ENCODE results near the gene TIGD2. TPM values are rescaled to one million over a fixed set of nuclear protein-coding genes. Genes with fewer than 3 reads are reported as not detected.

Gene TIGD2
- total and polyA plus RNA-seq, 4 experiments from 2014 or later, result 2.1 to 7.1 (median 5.2) TPM

- no peak for DNase-seq
- H3K4me3 Mint-ChIP-seq, result no peak overlapping the region
- H3K27me3 Mint-ChIP-seq, result no peaks in the 10 kb centered on the region
- no peak overlapping the region for H3K27ac Mint-ChIP-seq
- peaks cover 0 to 3% (median 0%) of the 10 kb centered on the region in 4 donors for H3K4me1 Mint-ChIP-seq
- peaks cover 2 to 3% of the 10 kb centered on the region in 2 donors for H3K36me3 Mint-ChIP-seq
- no peak overlapping the region for H3K27ac ChIP-seq (ENCODE audit: low read depth, low read length)
- H3K4me3 ChIP-seq (ENCODE audit: low read length in 2 of 2), result no peak overlapping the region
- no peaks in the 10 kb centered on the region for H3K27me3 ChIP-seq (ENCODE audit: insufficient read depth, low read length)
- POLR2A ChIA-PET (ENCODE audit: partially characterized antibody), result no interaction called here
- CTCF ChIA-PET (ENCODE audit: partially characterized antibody), result no interaction called here
- intact Hi-C loops (cut with micrococcal nuclease), result no loop called here
- no peaks in the 10 kb centered on the region for H3K36me3 ChIP-seq (ENCODE audit: insufficient read depth, low read length)
- peaks cover 3 to 33% (median 27%) of the 10 kb centered on the region in 8 donors for H3K9me3 Mint-ChIP-seq
- H3K9me3 ChIP-seq (ENCODE audit: control insufficient read depth in 1 of 2, low read length in 2 of 2), result peaks cover 0 to 4% of the 10 kb centered on the region in 2 donors
- H3K4me1 ChIP-seq (ENCODE audit: insufficient read depth, low read length), result no peaks in the 10 kb centered on the region
Observed at GRCh38 chr4:89077761-89078160, 33.6 kb upstream of the TIGD2 start.

- Mint-ChIP-seq H3K27ac (no peak overlapping the region), H3K9me3 (peaks cover 3 to 33% (median 27%) of the 10 kb centered on the region in 8 donors), H3K27me3 (no peaks in the 10 kb centered on the region), H3K36me3 (peaks cover 2 to 3% of the 10 kb centered on the region in 2 donors), H3K4me3 (no peak overlapping the region), H3K4me1 (peaks cover 0 to 3% (median 0%) of the 10 kb centered on the region in 4 donors)
- intact Hi-C loops (cut with micrococcal nuclease), result no loop called here
- Histone ChIP-seq H3K4me3 (ENCODE audit: low read length in 2 of 2) (no peak overlapping the region), H3K27me3 (ENCODE audit: insufficient read depth, low read length) (no peaks in the 10 kb centered on the region), H3K36me3 (ENCODE audit: insufficient read depth, low read length) (no peaks in the 10 kb centered on the region), H3K27ac (ENCODE audit: low read depth, low read length) (no peak overlapping the region), H3K4me1 (ENCODE audit: insufficient read depth, low read length) (no peaks in the 10 kb centered on the region), H3K9me3 (ENCODE audit: control insufficient read depth in 1 of 2, low read length in 2 of 2) (peaks cover 0 to 4% of the 10 kb centered on the region in 2 donors)
- POLR2A ChIA-PET (ENCODE audit: partially characterized antibody), result no interaction called here
- no peak for DNase-seq
- CTCF ChIA-PET (ENCODE audit: partially characterized antibody), result no interaction called here
Observed at GRCh38 chr4:89078300-89078699, 33.0 kb upstream of the TIGD2 start.

- Histone ChIP-seq H3K27ac (ENCODE audit: low read depth, low read length) (no peak overlapping the region), H3K4me1 (ENCODE audit: insufficient read depth, low read length) (no peaks in the 10 kb centered on the region), H3K9me3 (ENCODE audit: control insufficient read depth in 1 of 2, low read length in 2 of 2) (no peaks in the 10 kb centered on the region), H3K27me3 (ENCODE audit: insufficient read depth, low read length) (no peaks in the 10 kb centered on the region), H3K4me3 (ENCODE audit: low read length in 2 of 2) (no peak overlapping the region), H3K36me3 (ENCODE audit: insufficient read depth, low read length) (no peaks in the 10 kb centered on the region)
- H3K27me3 Mint-ChIP-seq, result peaks cover 2 to 3% of the 10 kb centered on the region in 2 donors
- H3K4me3 Mint-ChIP-seq, result no peak overlapping the region
- ChIA-PET POLR2A (ENCODE audit: partially characterized antibody) (no interaction called here), CTCF (ENCODE audit: partially characterized antibody) (no interaction called here)
- H3K36me3 Mint-ChIP-seq, result no peaks in the 10 kb centered on the region
- no peaks in the 10 kb centered on the region for H3K9me3 Mint-ChIP-seq
- no peak overlapping the region for H3K27ac Mint-ChIP-seq
- peaks cover 0 to 2% (median under 1%) of the 10 kb centered on the region in 4 donors for H3K4me1 Mint-ChIP-seq
- DNase-seq, result no peak
- intact Hi-C loops (cut with micrococcal nuclease), result no loop called here
Observed at GRCh38 chr4:89099034-89099433, 12.3 kb upstream of the TIGD2 start.

GRCh38 chr4:89099471-89099870, 11.9 kb upstream of the TIGD2 start:
- Histone ChIP-seq H3K9me3 (ENCODE audit: control insufficient read depth in 1 of 2, low read length in 2 of 2) (no peaks in the 10 kb centered on the region), H3K27ac (ENCODE audit: low read depth, low read length) (no peak overlapping the region), H3K4me1 (ENCODE audit: insufficient read depth, low read length) (no peaks in the 10 kb centered on the region), H3K4me3 (ENCODE audit: low read length in 2 of 2) (no peak overlapping the region), H3K27me3 (ENCODE audit: insufficient read depth, low read length) (no peaks in the 10 kb centered on the region), H3K36me3 (ENCODE audit: insufficient read depth, low read length) (no peaks in the 10 kb centered on the region)
- H3K9me3 Mint-ChIP-seq, result no peaks in the 10 kb centered on the region
- no peak for DNase-seq
- CTCF ChIA-PET (ENCODE audit: partially characterized antibody), result no interaction called here
- POLR2A ChIA-PET (ENCODE audit: partially characterized antibody), result no interaction called here
- peaks cover 3 to 4% of the 10 kb centered on the region in 2 donors for H3K27me3 Mint-ChIP-seq
- H3K27ac Mint-ChIP-seq, result no peak overlapping the region
- no peaks in the 10 kb centered on the region for H3K36me3 Mint-ChIP-seq
- H3K4me1 Mint-ChIP-seq, result peaks cover 0 to 2% (median under 1%) of the 10 kb centered on the region in 4 donors
- intact Hi-C loops (cut with micrococcal nuclease), result no loop called here
- H3K4me3 Mint-ChIP-seq, result no peak overlapping the region

GRCh38 chr4:89100853-89101252, 10.5 kb upstream of the TIGD2 start:
- Mint-ChIP-seq H3K4me1 (peaks cover 0 to 2% (median under 1%) of the 10 kb centered on the region in 4 donors), H3K27ac (peak overlapping the region in 1 of 7 donors; percentile 41), H3K27me3 (peaks cover 5 to 7% of the 10 kb centered on the region in 2 donors), H3K36me3 (no peaks in the 10 kb centered on the region), H3K9me3 (no peaks in the 10 kb centered on the region), H3K4me3 (no peak overlapping the region)
- Histone ChIP-seq H3K27me3 (ENCODE audit: insufficient read depth, low read length) (no peaks in the 10 kb centered on the region), H3K9me3 (ENCODE audit: control insufficient read depth in 1 of 2, low read length in 2 of 2) (no peaks in the 10 kb centered on the region), H3K4me1 (ENCODE audit: insufficient read depth, low read length) (no peaks in the 10 kb centered on the region), H3K36me3 (ENCODE audit: insufficient read depth, low read length) (no peaks in the 10 kb centered on the region), H3K4me3 (ENCODE audit: low read length in 2 of 2) (no peak overlapping the region), H3K27ac (ENCODE audit: low read depth, low read length) (no peak overlapping the region)
- intact Hi-C loops (cut with micrococcal nuclease), result no loop called here
- ChIA-PET POLR2A (ENCODE audit: partially characterized antibody) (interaction anchor here (1.2 kb wide), 1 partner anchor 10 kb away, joined by 3 read pairs; no protein-coding TSS in a partner anchor), CTCF (ENCODE audit: partially characterized antibody) (interaction anchor here (0.8 kb wide), 1 partner anchor 10 kb away, joined by 3 read pairs; no protein-coding TSS in a partner anchor)
- no peak for DNase-seq

GRCh38 chr4:89101256-89102161, 9.8 kb upstream of the TIGD2 start:
- H3K36me3 Mint-ChIP-seq, result no peaks in the 10 kb centered on the region
- peaks cover 5 to 8% of the 10 kb centered on the region in 2 donors for H3K27me3 Mint-ChIP-seq
- H3K4me3 Mint-ChIP-seq, result peak overlapping the region in 2 of 8 donors; percentile 4 to 37
- Histone ChIP-seq H3K4me3 (ENCODE audit: low read length in 2 of 2) (no peak overlapping the region), H3K36me3 (ENCODE audit: insufficient read depth, low read length) (no peaks in the 10 kb centered on the region), H3K4me1 (ENCODE audit: insufficient read depth, low read length) (no peaks in the 10 kb centered on the region), H3K27ac (ENCODE audit: low read depth, low read length) (no peak overlapping the region), H3K27me3 (ENCODE audit: insufficient read depth, low read length) (no peaks in the 10 kb centered on the region), H3K9me3 (ENCODE audit: control insufficient read depth in 1 of 2, low read length in 2 of 2) (no peaks in the 10 kb centered on the region)
- ChIA-PET CTCF (ENCODE audit: partially characterized antibody) (interaction anchor here (0.8 kb wide), 1 partner anchor 11 kb away, joined by 3 read pairs; no protein-coding TSS in a partner anchor), POLR2A (ENCODE audit: partially characterized antibody) (interaction anchor here (1.2 kb wide), 1 partner anchor 9 kb away, joined by 3 read pairs; no protein-coding TSS in a partner anchor)
- no peak for DNase-seq
- no peaks in the 10 kb centered on the region for H3K9me3 Mint-ChIP-seq
- intact Hi-C loops (cut with micrococcal nuclease), result no loop called here
- peak overlapping the region in 1 of 7 donors; percentile 41 for H3K27ac Mint-ChIP-seq
- H3K4me1 Mint-ChIP-seq, result peaks cover 0 to 2% (median under 1%) of the 10 kb centered on the region in 4 donors

GRCh38 chr4:89105726-89106125, 5.6 kb upstream of the TIGD2 start:
- DNase-seq, result no peak
- Histone ChIP-seq H3K27ac (ENCODE audit: low read depth, low read length) (no peak overlapping the region), H3K4me3 (ENCODE audit: low read length in 2 of 2) (no peak overlapping the region), H3K4me1 (ENCODE audit: insufficient read depth, low read length) (peaks cover 11% of the 10 kb centered on the region), H3K9me3 (ENCODE audit: control insufficient read depth in 1 of 2, low read length in 2 of 2) (no peaks in the 10 kb centered on the region), H3K27me3 (ENCODE audit: insufficient read depth, low read length) (no peaks in the 10 kb centered on the region), H3K36me3 (ENCODE audit: insufficient read depth, low read length) (no peaks in the 10 kb centered on the region)
- Mint-ChIP-seq H3K27ac (no peak overlapping the region), H3K4me1 (peaks cover 4 to 13% (median 10%) of the 10 kb centered on the region in 4 donors), H3K4me3 (no peak overlapping the region), H3K27me3 (peaks cover 5 to 15% of the 10 kb centered on the region in 2 donors), H3K36me3 (peaks cover 0 to 2% of the 10 kb centered on the region in 2 donors), H3K9me3 (peaks cover 0 to 1% (median 0%) of the 10 kb centered on the region in 8 donors)
- POLR2A ChIA-PET (ENCODE audit: partially characterized antibody), result no interaction called here
- intact Hi-C loops (cut with micrococcal nuclease), result no loop called here
- CTCF ChIA-PET (ENCODE audit: partially characterized antibody), result no interaction called here
